ENCODE results near the gene SCART1.
"Not testable (repeated sequence)": the region's sequence is repeated elsewhere in the genome, so short reads cannot be mapped to it uniquely, and the experiment has no call there.

Gene SCART1

DNA sequence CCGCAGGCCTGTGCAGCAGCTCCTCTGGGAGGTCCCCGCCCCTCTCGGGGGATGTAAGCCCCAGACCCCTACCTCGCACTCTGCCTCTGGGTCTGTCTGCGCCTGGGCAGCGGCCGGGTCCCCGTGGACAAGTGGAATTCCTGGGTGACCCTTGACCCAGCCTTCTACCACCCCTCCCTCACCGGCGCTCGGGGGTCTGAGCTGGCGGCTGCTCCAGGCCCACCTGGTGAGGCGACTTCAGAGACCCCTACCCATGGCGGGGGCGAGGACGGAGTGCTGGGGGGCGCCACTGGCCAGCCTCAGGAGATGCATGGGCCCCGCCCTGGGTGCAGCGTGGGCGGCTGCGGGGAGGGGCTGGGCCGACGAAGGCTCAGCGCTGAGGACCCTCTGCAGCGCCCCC lies 21.0 kb upstream of the SCART1 start:
- not testable (repeated sequence) for DNase-seq (ENCODE audit: low read depth)

DNA sequence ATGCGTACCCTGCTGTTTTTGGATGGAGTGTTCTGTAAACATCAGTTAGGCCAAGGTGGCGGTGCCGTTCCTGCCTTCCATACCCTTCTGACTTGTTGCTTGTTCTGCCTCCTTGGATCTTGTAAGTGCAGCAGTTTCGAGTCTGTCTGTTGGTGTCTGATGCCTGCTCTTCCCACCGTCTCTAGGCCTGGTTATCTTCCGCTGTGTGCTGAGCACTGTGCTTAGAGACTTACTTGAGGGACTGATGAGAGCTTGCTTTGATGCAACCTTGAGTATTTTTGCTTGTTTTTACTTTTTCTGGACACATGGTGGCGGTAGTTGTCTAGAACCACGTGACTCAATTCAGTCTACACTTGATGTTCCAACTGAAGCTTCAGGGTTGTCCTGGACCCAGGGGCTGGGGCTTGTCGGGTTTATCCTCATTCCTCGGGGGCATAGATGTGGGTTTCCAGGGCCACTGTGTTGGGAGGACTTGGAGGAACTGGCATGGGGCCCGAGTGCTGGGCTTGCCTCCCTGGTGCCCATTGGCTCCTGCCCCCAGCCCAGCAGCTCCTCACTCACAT lies 15.0 kb upstream of the SCART1 start:
- peak; percentile 17 for DNase-seq (ENCODE audit: low read depth)

DNA sequence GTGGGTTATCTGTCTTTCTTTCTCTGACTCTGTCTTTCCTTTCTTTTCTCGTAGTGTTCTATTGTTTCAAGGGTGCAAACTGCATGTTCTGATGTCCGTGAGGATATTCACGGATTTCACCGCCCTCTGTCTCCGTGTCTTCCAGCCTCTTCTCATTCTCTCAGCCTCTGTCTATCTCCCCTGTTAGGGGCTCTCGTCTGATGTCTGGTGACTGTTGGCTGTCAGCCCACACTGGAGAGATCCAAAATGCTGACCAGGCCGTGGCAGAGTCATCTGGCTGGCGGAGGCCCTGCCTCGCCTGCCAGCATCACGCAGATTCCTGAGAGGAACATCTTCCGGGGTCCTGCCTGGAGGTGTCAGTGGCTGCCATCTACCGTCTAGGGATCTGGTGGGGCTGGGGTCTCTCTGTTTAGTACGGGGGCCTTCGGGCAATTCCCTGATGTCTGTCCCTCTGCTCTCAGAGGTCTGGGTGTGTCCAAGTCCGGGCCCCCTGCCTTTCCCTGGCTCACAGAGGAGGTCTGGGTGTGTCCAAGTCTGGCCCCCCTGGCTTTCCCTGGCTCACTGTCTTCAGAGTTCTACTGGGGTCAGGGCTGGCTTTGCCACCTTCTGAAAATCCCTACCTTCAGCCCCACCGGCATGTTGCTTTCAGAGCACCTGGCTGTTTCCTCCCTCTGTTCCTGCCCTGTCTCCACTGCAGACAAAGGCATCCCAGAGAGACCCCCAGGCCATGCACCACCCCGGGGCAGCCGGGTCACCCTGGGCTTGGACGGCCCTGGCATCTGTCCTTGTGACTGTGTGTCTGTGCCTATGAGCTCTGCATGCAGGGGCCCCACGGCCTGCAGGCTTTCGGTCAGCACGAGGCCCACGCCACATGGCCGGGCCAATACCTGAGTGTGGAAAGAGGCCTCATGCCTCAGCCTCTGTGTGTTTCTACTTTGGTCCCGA lies 14.0 kb upstream of the SCART1 start:
- no peak for DNase-seq (ENCODE audit: low read depth)

DNA sequence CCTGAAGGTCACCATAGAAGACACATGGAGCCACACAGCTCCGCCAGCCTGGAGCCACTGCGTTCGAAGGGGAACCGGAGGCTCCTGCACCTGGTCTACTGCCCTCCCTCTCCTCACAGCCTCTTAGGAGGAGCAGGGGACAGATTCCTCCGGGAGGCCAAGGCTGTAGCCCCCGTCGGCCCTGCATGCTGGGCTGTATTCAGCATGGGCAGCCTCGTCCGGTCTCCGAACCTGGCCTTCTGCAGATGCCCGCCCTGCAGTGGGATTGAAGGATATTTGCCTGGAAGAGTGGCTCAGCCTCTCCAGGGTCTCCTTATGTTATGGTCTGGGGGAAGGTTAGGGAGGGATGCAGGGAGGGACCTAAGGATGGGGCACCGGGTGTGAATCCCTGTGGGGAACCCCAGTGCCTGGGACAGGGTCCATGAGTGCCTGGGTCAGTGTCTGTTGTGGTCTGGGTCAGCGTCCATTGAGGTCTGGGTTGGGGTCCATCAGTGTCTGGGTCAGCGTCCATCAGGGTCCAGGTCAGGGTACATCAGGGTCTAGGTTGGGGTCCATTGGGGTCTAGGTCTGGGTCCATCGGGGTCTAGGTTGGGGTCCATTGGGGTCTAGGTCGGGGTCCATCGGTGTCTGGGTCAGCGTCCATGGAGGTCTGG lies 13.0 kb upstream of the SCART1 start:
- no peak for DNase-seq (ENCODE audit: low read depth)

DNA sequence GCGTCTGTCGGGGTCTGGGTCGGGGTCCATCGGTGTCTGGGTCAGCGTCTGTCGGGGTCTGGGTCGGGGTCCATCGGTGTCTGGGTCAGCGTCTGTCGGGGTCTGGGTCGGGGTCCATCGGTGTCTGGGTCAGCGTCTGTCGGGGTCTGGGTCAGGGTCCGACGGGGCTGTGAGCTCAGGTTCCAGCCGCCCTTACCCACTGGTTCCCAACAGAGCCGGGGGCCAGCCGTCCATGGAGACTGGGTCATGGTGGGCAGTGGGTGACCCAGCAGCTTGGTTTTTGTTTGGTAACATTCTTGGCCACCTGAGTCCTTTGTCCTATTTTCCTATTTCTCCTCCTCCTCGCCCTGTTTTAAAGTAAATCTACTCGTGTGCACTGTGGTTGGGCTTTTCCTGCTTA lies 12.4 kb upstream of the SCART1 start:
- not testable (repeated sequence) for DNase-seq (ENCODE audit: low read depth)

DNA sequence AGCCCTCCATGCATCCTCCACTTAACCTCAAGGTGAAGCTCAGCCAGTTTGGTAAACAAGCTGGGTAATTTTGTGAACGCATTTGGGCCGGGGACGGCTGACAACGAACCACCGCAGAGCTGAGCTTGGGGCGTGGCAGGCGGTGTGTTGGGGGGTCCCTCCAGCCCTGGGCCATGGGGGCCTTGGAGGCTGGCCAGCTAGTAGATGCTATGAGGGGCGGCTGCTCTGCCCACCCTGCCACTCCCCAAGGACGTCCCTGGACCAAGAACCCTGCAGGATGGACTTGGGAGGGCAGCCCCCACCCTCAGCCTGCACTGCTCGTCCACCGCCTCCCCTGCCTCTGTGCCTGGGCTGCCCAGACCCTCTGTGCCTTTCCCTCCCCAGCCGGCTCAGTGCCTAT lies 12.0 kb upstream of the SCART1 start:
- DNase-seq (ENCODE audit: low read depth), result no peak

DNA sequence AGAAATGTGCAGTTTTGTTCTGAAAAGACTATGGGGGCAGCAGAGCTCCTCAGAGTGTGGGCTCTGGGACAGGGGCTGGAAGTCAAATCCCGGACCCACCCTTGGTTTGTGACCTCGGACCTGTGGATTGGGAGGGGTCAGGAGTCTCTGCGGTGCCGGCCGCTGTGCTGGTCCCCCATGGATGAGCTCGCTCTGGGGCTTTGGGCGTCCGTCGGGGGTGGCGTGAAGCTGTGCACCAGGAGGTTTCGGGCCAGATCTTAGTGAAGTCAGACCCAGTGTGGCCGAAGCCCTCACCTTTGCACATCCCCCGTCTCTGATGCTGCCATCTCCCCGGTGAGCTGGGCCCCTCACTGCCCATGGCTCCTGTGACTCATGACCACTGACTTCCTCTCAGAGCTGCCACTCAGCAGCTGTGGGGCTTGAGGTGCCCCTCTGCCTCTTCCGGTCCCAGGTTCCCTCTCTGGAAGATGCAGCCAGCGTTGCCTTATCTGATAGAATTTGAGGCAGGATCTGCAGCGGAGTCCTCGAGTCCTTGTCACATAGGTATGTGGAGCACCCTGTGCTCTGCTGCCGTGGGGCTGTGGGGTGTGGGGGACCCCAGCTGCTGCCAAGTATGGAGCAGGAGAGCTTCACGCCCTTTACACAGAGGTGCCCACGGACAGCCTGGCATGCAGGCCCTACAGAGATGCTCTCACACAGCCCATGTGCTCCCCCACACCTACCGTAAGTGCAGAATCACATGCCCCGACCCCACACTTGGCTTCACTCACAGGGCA lies 11.4 kb upstream of the SCART1 start:
- peak; percentile 27 for DNase-seq (ENCODE audit: low read depth)

DNA sequence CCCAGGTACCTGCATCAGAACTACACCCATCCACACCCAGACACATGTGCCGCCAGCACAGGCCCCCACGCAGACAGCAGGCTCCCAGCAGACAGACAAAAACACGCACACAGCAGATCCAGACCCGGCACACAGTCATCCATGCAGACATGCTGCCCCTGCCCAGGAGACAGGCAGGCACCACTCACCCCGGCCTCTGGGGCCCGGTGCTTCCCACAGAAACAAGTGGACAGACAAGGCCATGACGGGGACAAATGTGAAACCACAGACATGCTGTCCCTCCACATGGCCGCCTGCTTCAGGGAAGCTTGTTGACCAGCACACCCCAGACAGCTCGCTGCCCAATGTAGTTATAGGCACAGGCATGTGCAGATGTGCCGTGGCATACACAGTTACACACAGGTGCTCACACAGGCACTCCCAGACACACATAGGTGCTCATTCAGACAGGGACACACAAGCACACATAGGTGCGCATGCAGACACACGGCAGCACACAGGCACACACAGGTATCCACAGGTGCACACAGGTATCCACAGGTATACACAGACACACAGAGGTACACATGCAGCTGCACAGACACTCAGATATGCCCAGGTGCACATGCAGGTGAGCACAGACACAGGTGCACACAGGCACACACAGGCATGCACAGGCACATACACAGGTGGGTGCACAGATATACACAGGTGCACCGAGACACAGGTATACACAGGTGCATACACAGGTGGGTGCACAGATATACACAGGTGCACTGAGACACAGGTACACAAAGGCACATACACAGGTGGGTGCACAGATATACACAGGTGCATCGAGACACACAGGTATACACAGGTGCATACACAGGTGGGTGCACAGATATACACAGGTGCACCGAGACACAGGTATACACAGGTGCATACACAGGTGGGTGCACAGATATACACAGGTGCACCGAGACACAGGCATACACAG lies 10.5 kb upstream of the SCART1 start:
- DNase-seq (ENCODE audit: low read depth), result no peak

DNA sequence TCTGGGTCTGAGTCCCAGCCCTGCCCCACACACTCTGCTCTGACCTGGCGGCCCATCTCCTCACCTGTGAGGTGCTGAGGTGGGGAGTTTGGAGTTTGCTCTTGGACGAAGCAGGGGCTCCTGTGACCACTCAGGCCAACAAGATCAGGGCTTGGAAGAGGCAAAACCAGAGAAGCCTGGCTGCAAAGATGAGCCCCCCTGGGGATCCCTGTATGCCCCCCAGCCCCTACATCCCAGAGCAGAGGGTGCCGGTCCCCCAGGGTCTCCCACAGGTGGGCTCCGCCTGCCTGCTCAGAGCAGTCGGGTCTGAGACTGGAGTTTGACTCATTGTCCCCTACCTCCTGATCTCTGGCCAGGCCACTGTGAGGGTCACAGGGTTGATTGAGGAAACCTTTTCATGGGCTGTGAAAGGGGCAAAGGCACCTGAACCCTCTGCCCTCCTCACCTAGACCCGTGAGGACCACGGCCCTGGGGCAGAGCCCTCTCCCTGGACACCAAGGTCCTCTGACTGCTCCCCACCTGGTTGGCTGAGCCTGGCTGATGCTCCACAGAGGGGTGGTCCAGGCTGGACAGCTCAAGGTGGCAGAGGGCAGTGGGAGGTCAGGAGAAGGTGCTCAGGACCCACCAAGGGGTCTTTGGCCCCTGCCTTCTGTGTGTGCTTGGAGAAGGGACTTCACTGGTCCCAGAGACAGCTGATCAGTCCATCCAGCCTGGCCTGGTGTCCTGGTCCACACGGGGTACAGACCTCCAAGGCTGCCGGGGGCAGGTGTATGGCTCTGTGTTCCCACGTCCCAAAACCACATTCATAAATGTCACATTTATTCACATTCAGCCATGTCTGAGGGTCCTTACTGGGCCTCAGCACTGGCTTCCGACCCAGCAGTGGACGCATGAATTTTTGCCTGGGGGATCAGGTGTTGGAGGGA lies 9.1 kb upstream of the SCART1 start:
- DNase-seq (ENCODE audit: low read depth), result no peak

DNA sequence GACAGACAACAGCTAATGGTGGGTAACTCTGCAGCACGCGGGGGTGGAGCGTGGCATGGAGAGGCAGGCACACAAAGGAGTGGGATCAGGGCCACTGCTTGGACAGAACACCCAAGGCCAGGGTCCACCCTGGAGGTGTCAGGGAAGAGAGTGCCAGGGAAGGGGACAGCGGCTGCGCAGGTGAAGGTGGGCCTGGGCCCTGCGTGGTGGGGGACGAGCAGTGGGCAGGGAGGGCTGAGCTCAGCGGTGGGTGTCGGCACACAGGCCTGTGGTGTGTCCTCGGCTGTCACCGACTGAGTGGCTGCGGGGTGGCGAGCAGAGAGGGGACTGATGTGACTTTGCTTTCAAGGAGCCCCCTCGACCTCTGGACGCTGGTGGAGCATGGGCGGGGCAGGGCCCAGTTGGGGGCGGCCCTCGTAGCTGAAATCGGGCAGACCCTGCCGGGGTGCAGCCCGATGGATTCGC lies 8.4 kb upstream of the SCART1 start:
- no peak for DNase-seq (ENCODE audit: low read depth)

DNA sequence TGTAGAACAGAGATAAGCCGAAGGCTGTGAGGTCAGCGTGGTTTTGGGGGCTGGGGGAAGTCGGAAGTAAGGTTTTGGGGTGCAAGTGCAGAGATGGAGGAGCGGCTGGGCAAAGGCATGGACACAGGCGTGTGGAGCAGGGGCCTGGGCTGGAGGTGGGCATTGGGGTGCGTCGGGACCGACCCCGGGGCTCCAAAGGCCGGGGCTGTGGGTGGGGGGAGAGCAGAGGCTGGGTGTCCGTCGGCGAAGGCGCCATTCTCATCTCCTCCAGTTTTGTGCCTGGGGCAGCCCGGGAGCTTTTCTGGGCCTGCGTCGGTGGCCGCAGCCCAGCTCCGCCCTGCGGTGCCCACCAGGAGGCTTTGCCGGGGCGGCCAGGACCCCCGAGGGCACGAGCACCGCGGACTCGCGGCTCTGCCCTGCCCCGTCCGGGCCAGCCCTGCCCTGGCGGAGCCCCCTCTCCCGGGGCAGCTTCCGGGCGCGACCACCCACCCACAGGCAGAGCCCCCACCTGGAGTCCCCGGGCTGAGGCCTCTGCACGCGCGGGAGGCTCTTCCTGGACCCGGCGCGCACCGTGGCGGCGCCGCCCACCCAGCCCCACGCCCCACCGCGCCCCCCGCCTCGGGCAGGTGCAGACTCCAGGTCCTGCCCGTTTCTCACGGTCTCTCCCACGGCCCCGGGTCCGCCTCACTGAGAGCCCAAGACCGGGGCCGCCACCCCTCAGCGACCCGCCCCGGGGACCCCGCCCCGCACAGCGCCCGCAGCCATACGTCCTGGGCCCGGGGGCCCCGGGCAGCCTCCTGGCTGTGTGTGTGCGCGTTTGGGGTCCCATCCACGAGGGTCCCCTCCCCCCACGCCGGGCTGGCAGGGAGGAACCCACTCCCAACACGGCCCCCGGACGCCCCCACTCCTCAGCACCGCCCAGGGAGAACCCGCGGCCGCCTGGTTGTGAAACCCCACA lies 7.7 kb upstream of the SCART1 start:
- no peak for DNase-seq (ENCODE audit: low read depth)

DNA sequence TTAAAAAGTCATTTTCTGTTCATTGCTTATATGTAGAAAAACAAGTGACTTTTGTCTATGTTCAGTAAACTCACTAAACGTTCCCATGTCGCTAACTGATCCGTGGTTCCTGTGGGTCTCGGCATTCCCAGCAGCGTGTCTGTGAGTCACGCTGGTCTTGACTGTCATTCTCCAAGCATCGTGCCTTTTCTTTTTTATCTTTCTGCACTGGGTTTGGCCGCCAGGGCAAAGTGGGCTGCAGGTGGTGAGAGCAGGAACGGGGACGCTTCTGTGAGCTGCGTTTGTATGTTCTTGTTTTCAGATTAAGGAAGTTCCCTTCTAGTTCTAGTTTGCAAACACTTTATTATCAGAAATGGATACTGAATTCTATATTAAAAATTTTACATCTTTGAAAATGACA lies 6.8 kb upstream of the SCART1 start:
- DNase-seq (ENCODE audit: low read depth), result no peak

DNA sequence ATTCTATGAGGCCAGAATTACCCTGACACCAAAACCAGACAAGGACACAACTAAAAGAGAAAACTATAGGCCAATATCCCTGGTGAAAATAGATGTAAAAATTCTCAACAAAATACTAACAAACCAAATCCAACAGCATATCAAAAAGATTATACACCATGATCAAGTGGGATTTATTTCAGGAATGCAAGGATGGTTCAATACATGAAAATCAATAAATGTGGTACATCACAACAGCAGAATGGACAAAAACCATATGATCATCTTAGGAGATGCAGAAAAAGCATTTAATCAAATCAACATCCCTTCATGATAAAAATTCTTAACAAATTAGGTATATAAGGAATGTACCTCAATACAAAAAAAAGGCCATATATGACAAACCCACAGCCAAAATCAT lies 5.6 kb upstream of the SCART1 start:
- no peak for DNase-seq (ENCODE audit: low read depth)

DNA sequence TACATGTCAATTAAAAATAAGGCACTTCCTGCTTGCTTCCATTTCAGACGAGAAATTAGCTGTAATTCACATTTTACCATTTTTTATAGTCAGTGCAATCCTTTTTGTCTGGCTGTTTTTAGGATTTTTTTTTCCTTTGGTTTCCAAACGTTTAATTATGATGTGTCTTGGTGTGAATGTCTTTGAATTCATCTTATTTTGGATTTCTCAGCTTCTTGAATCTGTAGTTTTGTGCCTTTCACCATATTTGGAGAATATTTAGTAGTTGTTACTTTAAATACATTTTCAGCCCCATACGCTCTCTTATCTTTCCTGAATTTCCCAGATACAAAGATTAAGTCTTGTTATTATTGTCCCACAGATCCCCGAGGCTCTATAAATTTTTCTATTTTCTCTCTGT lies 2.4 kb upstream of the SCART1 start:
- no peak for DNase-seq (ENCODE audit: low read depth)

DNA sequence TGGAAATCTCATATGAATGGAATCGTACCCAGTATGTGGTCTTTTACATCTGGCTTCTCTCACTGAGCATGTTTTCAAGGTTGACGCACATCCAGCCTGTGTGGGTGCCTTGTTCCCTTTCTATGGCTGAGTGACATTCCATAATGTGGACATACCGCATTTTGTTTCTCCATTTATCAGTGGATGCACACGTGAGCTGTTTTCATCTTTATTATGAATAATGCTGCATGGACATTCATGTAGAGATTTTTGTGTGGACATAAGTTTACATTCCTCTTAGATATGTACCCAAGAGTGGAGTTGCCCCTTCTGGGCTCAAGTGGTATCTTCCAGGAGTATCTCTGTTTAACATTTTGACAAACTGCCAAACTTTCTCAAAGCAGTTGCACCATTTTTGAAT lies 1.3 kb upstream of the SCART1 start:
- DNase-seq (ENCODE audit: low read depth), result no peak

DNA sequence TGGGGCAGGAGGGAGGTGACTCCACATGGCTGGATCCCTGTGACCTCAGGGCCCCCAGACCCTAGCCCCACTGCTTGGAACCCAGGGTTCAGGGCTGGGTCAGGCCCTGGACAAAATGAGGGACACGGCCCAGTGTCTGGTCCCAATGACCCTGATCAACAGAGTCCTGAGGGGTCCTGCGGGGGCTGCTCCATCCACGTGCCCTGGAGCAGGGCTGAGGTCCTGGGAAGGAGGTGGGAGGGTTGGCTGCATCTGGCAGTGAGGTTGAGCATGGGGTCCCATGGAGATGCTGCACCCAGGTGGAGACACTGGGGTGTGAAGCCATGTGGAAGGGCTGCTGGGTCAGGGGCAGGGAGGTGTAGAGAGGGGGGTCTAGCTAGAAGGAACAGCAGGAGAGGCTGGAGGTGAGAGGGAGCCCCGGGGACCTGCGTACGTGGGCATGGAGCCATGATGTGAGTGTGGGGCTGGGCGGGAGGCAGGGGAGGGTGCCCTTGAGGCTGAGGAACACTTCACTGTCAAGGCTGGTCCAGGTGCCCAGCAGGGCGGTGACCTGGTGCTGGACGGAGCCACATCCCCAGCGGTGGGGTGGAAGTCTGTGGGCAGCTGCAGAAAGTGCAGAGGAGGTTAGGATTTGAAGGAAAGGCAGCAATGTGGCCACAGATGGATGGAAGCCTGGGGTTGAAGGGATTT lies 604 bp downstream of the SCART1 start:
- DNase-seq (ENCODE audit: low read depth), result no peak

DNA sequence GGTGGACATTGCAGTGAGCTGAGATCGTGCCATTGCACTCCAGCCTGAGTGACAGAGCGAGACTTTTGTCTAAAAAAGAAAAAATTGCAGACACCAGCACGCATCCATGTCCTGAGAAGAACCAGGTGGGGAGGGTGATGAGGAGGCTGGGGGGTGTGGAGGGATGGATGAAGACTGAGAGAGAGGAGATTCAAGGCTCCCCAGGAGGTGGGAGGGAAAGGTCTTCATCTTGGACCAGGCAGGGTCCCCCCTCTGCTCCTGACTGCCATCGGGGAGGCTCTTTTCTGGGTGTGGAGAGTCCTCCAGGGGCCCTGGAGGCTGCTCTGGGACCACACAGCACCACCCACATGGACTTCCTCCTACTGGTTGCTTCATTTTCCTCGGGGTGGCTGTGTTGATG lies 1.5 kb downstream of the SCART1 start:
- DNase-seq (ENCODE audit: low read depth), result no peak

DNA sequence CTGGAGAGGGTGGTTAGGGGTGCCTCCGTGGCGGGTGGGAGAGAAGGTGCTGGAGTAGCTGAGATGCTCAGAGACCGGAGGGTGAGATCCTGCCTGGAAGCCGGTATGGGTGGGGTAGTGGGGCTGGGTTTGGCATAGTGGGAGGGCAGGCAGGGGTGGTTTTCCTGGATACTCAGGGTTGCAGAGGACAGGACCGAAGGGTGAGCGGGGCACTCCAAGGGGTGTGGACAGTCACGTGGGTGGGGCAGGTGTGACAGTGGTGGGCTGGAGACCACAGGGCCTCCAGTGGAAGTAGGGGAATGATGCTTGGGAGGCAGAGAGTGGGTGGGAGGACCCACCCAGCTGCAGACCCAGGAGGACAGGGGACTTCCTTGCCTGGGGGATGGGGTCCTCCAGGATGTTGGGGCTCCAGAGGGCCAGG lies 1.9 kb downstream of the SCART1 start:
- no peak for DNase-seq (ENCODE audit: low read depth)
